ENCODE data around the gene LEKR1. TPM values are rescaled to one million over a fixed set of nuclear protein-coding genes. Genes with fewer than 3 reads are reported as not detected.

LEKR1 gene
- total and polyA plus RNA-seq, 2 of the 13 experiments (the other 11 are each of a cell fraction or from before 2014, with no cell fraction given) = 0.49 to 1.5 TPM

DNA sequence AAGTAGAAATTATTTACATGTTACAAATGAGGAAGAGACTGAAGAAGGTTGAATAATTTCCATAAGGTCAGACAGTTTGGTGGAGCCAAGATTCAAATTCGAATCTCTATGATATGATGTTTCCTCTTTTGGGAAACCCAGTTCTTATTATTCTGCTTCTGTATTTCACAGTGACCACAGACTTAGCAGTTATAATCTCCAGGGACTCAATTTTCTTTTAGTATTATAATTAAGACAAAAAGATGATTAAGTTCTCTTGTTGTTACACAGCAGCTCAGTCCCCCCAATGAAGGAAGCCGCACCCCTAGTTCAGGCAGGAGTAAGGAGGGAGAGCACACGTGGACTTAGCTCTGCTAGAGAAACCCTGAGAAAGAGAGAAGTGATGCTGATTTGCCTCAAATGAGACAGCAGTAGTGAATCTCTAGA, 203.2 kb downstream of the LEKR1 start:
- 23% methylated on average over 3 of the region's 3 CpGs for WGBS (ENCODE audit: low lambda C conversion rate)
- H3K4me3 ChIP-seq (replicated peaks in 1 of 3; ENCODE audit: insufficient read depth in 1 of 3, low read depth in 2 of 3, low read length in 3 of 3) = no peak overlapping the region
- in situ Hi-C loops (cut with HindIII; ENCODE audit: extremely low pct_ligation_motif_present, low pct_unique_long_range_greater_than_20kb) = no loop called here
- H3K79me2 ChIP-seq (ENCODE audit: insufficient read depth, low read length) = no peaks in the 10 kb centered on the region
- no peak overlapping the region for H3K9ac ChIP-seq (ENCODE audit: insufficient read depth, low read depth, low read length)
- no peaks in the 10 kb centered on the region for H3K36me3 ChIP-seq (replicated peaks in 1 of 2; ENCODE audit: control insufficient read depth in 1 of 2, insufficient read depth in 2 of 2, low read length in 2 of 2)
- ATAC-seq (no peak), DNase-seq (ENCODE audit: low spot score) (no peak), FAIRE-seq (no peak)
- no TSS peak for BruUV-seq (replicated peaks)
- intact Hi-C loops (cut with micrococcal nuclease; ENCODE audit: unreplicated experiment) = no loop called here
- no peak overlapping the region for H3K27ac ChIP-seq (ENCODE audit: extremely low read length, insufficient read depth, low read length)
- no peak overlapping the region for H3K4me2 ChIP-seq (ENCODE audit: low read depth, low read length)
- H3K4me1 ChIP-seq (ENCODE audit: insufficient read depth, low read length) = no peaks in the 10 kb centered on the region
- no peaks in the 10 kb centered on the region for H3K9me3 ChIP-seq (ENCODE audit: low read length)
- ChIA-PET CTCF (ENCODE audit: low intra/inter-chr PET ratio, low total read pairs) (no interaction called here), POLR2A (no interaction called here)
- no peaks in the 10 kb centered on the region for H3K27me3 ChIP-seq (ENCODE audit: control insufficient read depth in 1 of 2, insufficient read depth in 2 of 2, low read length in 2 of 2)
- no peaks in the 10 kb centered on the region for H4K20me1 ChIP-seq (ENCODE audit: insufficient read depth, low read length)
- TF ChIP-seq SRSF4 (IDR thresholded peaks at IDR 0.05; ENCODE audit: low read depth, low read length, poor library complexity, severe bottlenecking) (no peak), ZNF788 (CRISPR knock-in tag; IDR thresholded peaks at IDR 0.05; ENCODE audit: borderline replicate concordance) (no peak), ZFX (CRISPR knock-in tag; IDR thresholded peaks at IDR 0.05; ENCODE audit: low read depth) (no peak), FLYWCH1 (CRISPR knock-in tag; IDR thresholded peaks at IDR 0.05) (no peak), ZNF317 (CRISPR knock-in tag; IDR thresholded peaks at IDR 0.05) (no peak)
- TF ChIP-seq, protein P1, sequence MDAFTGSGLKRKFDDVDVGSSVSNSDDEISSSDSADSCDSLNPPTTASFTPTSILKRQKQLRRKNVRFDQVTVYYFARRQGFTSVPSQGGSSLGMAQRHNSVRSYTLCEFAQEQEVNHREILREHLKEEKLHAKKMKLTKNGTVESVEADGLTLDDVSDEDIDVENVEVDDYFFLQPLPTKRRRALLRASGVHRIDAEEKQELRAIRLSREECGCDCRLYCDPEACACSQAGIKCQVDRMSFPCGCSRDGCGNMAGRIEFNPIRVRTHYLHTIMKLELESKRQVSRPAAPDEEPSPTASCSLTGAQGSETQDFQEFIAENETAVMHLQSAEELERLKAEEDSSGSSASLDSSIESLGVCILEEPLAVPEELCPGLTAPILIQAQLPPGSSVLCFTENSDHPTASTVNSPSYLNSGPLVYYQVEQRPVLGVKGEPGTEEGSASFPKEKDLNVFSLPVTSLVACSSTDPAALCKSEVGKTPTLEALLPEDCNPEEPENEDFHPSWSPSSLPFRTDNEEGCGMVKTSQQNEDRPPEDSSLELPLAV (CRISPR knock-in tag; conservative IDR thresholded peaks at IDR 0.05; ENCODE audit: low read depth) = no peak
- TF ChIP-seq, protein P2, sequence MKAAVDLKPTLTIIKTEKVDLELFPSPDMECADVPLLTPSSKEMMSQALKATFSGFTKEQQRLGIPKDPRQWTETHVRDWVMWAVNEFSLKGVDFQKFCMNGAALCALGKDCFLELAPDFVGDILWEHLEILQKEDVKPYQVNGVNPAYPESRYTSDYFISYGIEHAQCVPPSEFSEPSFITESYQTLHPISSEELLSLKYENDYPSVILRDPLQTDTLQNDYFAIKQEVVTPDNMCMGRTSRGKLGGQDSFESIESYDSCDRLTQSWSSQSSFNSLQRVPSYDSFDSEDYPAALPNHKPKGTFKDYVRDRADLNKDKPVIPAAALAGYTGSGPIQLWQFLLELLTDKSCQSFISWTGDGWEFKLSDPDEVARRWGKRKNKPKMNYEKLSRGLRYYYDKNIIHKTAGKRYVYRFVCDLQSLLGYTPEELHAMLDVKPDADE (CRISPR knock-in tag; IDR thresholded peaks at IDR 0.05) = no peak
- H2AFZ ChIP-seq (ENCODE audit: low read length) = no peak overlapping the region
